IMR-90 (cell line): Measurements from ENCODE around the gene OSGIN1. TPM values are rescaled to one million over a fixed set of nuclear protein-coding genes. Genes with fewer than 3 reads are reported as not detected.

Experiments used
- ATAC-seq: fragments of 200-7000 bp; cut with Tn5 transposase; 2 replicates; pipeline ENCODE4 v1.9.1; 2020; ENCODE audit warnings: low read depth, mild to moderate bottlenecking, moderate library complexity
- BruUV-seq: library from RNA; stranded (reverse); fragments of 400-500 nt; replicated peaks from 2 replicates; lab custom pipeline; 2021; lab: Mats Ljungman, UMichigan
- CTCF ChIA-PET: fragments of 300-600 bp; formaldehyde crosslinking; extraction: SDS; loops from one replicate; lab custom pipeline; 2021; ENCODE audit warnings: antibody characterized with exemption; lab: Yijun Ruan, JAX
- POLR2A ChIA-PET: fragments of 300-600 bp; sonication (Branson Sonifier 250); formaldehyde crosslinking; loops from one replicate; lab custom pipeline; 2022; ENCODE audit warnings: antibody characterized with exemption; ENCODE audit not compliant: unreplicated experiment; lab: Charles Lee
- DNase-seq: peaks from one replicate; pipeline ENCODE4 v3.0.0; 2013
- H2AFZ ChIP-seq: replicated peaks from 2 replicates; pipeline ENCODE3; 2013; ENCODE audit warnings: low read length, mild to moderate bottlenecking; ENCODE audit not compliant: poor library complexity
- H2AK5ac ChIP-seq: 2 replicates; pipeline ENCODE4 v1.6.1; 2013; ENCODE audit warnings: low read depth, low read length, inconsistent platforms
- H2AK9ac ChIP-seq: replicated peaks from 2 replicates; pipeline ENCODE3; 2013; ENCODE audit warnings: mild to moderate bottlenecking, low read depth, low read length, moderate library complexity; ENCODE audit not compliant: poor library complexity
- H2BK120ac ChIP-seq: 2 replicates; pipeline ENCODE4 v1.6.1; 2013; ENCODE audit warnings: low read depth, low read length, inconsistent platforms
- H2BK15ac ChIP-seq: 3 replicates; pipeline ENCODE4 v1.6.1; 2013; ENCODE audit warnings: low read depth, low read length, inconsistent platforms
- H2BK20ac ChIP-seq: 2 replicates; pipeline ENCODE4 v1.6.1; 2013; ENCODE audit warnings: low read depth, mild to moderate bottlenecking, inconsistent platforms, low read length, moderate library complexity
- H2BK5ac ChIP-seq: 2 replicates; pipeline ENCODE4 v1.6.1; 2013; ENCODE audit warnings: mild to moderate bottlenecking, low read depth, low read length, inconsistent platforms; ENCODE audit not compliant: poor library complexity, severe bottlenecking
- H3K14ac ChIP-seq: replicated peaks from 2 replicates; pipeline ENCODE4 v1.6.1; 2013; ENCODE audit warnings: low read depth, low read length, inconsistent platforms
- H3K18ac ChIP-seq: 2 replicates; pipeline ENCODE4 v1.6.1; 2013; ENCODE audit warnings: low read depth, low read length, control low read depth
- H3K23ac ChIP-seq: 2 replicates; pipeline ENCODE4 v1.6.1; 2013; ENCODE audit warnings: low read depth, low read length, inconsistent platforms
- H3K27ac ChIP-seq: 2 replicates; pipeline ENCODE4 v1.5.1; 2013; ENCODE audit warnings: mild to moderate bottlenecking, control low read depth, low read length; ENCODE audit not compliant: insufficient read depth
- H3K27me3 ChIP-seq: 2 replicates; pipeline ENCODE4 v1.6.1; 2013; ENCODE audit warnings: low read length; ENCODE audit not compliant: control insufficient read depth, insufficient read depth
- H3K36me3 ChIP-seq: 2 replicates; pipeline ENCODE4 v1.6.1; 2013; ENCODE audit warnings: low read length, mixed read lengths; ENCODE audit not compliant: control insufficient read depth, insufficient read depth
- H3K4ac ChIP-seq: 2 replicates; pipeline ENCODE4 v1.6.1; 2013; ENCODE audit warnings: low read depth, low read length, inconsistent platforms
- H3K4me1 ChIP-seq: 2 replicates; pipeline ENCODE4 v1.6.1; 2013; ENCODE audit warnings: low read length, mixed read lengths; ENCODE audit not compliant: control insufficient read depth, insufficient read depth
- H3K4me2 ChIP-seq: 2 replicates; pipeline ENCODE4 v1.6.1; 2013; ENCODE audit warnings: low read depth, mild to moderate bottlenecking, control low read depth, low read length, moderate library complexity
- H3K4me3 ChIP-seq: 2 replicates; pipeline ENCODE4 v1.5.1; 2013; ENCODE audit warnings: low read depth, mild to moderate bottlenecking, control low read depth, low read length, moderate library complexity; ENCODE audit not compliant: insufficient read depth
- H3K56ac ChIP-seq: 2 replicates; pipeline ENCODE4 v1.6.1; 2013; ENCODE audit warnings: low read length, inconsistent platforms; ENCODE audit not compliant: insufficient read depth; ENCODE audit errors: extremely low read depth
- H3K79me1 ChIP-seq, 2 experiments: 2 replicates each; pipeline ENCODE4 v1.6.1; 2013; ENCODE audit warnings: low read length in 2 of 2, inconsistent platforms in 1 of 2, low read depth in 1 of 2
- H3K9ac ChIP-seq: 2 replicates; pipeline ENCODE4 v1.6.1; 2013; ENCODE audit warnings: low read depth, low read length, control low read depth
- H3K9me1 ChIP-seq: 2 replicates; pipeline ENCODE4 v1.6.1; 2013; ENCODE audit warnings: low read length, inconsistent platforms; ENCODE audit not compliant: insufficient read depth
- H3K9me3 ChIP-seq: 2 replicates; pipeline ENCODE4 v1.6.1; 2013; ENCODE audit warnings: low read length; ENCODE audit not compliant: control insufficient read depth, insufficient read depth
- H4K20me1 ChIP-seq: 2 replicates; pipeline ENCODE4 v1.6.1; 2013; ENCODE audit warnings: low read length, inconsistent platforms; ENCODE audit not compliant: insufficient read depth
- H4K5ac ChIP-seq: 2 replicates; pipeline ENCODE4 v1.6.1; 2013; ENCODE audit warnings: mild to moderate bottlenecking, low read depth, low read length, control low read depth
- H4K8ac ChIP-seq, 2 experiments: 2 replicates each; pipeline ENCODE4 v1.6.1; 2013; ENCODE audit warnings: low read depth in 2 of 2, low read length in 2 of 2, control low read depth in 1 of 2, inconsistent platforms in 1 of 2
- H4K91ac ChIP-seq: 2 replicates; pipeline ENCODE4 v1.6.1; 2013; ENCODE audit warnings: low read depth, low read length, inconsistent platforms; ENCODE audit not compliant: insufficient read depth
- BHLHE40 ChIP-seq: fragments of 150-350 bp; IDR thresholded peaks from 2 replicates; pipeline ENCODE4 v1.6.1; 2016; ENCODE audit warnings: mild to moderate bottlenecking, low read depth, low read length
- CEBPB ChIP-seq: IDR thresholded peaks from 2 replicates; pipeline ENCODE4 v1.6.1; 2012; ENCODE audit warnings: low read depth, low read length, improper control_type of control experiment
- FOS ChIP-seq: fragments of 150-350 bp; IDR thresholded peaks from 2 replicates; pipeline ENCODE4 v1.6.1; 2016; ENCODE audit warnings: low read depth, low read length
- MAZ ChIP-seq: IDR thresholded peaks from 2 replicates; pipeline ENCODE4 v1.6.1; 2012; ENCODE audit warnings: low read depth, mild to moderate bottlenecking, low read length, improper control_type of control experiment, moderate library complexity, borderline replicate concordance
- POLR2A ChIP-seq: IDR thresholded peaks from 2 replicates; pipeline ENCODE4 v1.6.1; 2012; ENCODE audit warnings: mild to moderate bottlenecking, low read depth, low read length
- RFX5 ChIP-seq: IDR thresholded peaks from 2 replicates; pipeline ENCODE4 v1.8.0; 2012; ENCODE audit warnings: low read depth, mild to moderate bottlenecking, low read length, moderate library complexity
- SMC3 ChIP-seq: fragments of 150-350 bp; IDR thresholded peaks from 2 replicates; pipeline ENCODE4 v1.6.1; 2016; ENCODE audit warnings: low read depth, mild to moderate bottlenecking, antibody characterized with exemption, low read length, moderate library complexity
- WGBS, 2 experiments: methylation state at CpG; one replicate each; pipeline versions ENCODE4 v1.1.5 to v1.1.7; 2013; ENCODE audit warnings: missing lambda C conversion rate in 2 of 2; ENCODE audit not compliant: insufficient read length in 1 of 2; ENCODE audit errors: extremely low coverage in 2 of 2; 5-methylcytosine and 5-hydroxymethylcytosine counted together
- dilution Hi-C: fragments of 300-500 bp; cut with HindIII; formaldehyde crosslinking; loops from one replicate; pipeline ENCODE4 v1.14.3; 2018; ENCODE audit warnings: low sequenced_read_pairs; ENCODE audit not compliant: unreplicated experiment
- in situ Hi-C: fragments of 300-500 bp; cut with MboI; formaldehyde crosslinking; loops from 3 replicates; pipeline ENCODE4 v1.14.3; 2019; ENCODE audit warnings: low sequenced_read_pairs, inconsistent platforms, mixed read lengths
- intact Hi-C: fragments of 100-400 bp; cut with micrococcal nuclease; formaldehyde crosslinking; loops from 2 replicates; pipeline ENCODE4 v1.10.0; 2022
- polyA plus RNA-seq, 3 experiments: library from polyadenylated mRNA; depleted of rRNA; stranded (reverse); fragments of >200 nt; gene quantifications; 2 replicates each; pipeline ENCODE4 v1.2.3, GENCODE V29; 2012; ENCODE audit warnings: low replicate concordance in 1 of 3
- total RNA-seq: library from RNA; depleted of rRNA; stranded (reverse); fragments of >200 nt; gene quantifications from 2 replicates; pipeline ENCODE4 v1.2.3, GENCODE V29; 2012
- TF ChIP-seq, protein P1 (sequence below): fragments of 150-350 bp; IDR thresholded peaks from 2 replicates; pipeline ENCODE4 v1.6.1; 2017; ENCODE audit warnings: mild to moderate bottlenecking, antibody characterized with exemption, low read length, low read depth

OSGIN1 gene
- total and polyA plus RNA-seq, 2 of the 4 experiments (the other 2 are of a cell fraction) = 0.90 to 6.4 TPM

DNA sequence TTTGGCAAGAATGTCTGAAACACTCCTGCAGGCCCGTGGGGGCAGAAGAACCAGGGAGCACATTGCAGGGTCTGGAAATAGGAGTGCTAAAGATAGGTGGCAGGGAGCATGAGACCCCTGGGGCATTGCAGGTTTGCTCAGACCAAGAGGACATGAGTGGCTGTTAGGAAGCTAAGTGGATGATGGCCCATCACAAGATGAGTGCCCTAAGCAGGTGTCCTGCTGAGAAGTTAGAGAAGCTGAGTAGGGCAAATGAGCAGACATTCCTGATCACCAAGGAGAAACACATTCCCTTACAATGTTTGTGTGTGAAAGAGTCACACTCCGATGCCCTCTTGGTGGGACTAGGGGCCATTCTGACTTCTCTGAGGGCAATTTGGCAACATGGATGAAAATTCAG, 44.2 kb upstream of the OSGIN1 start:
- Histone ChIP-seq H4K5ac (no peak overlapping the region), H2BK5ac (no peak overlapping the region), H2AK5ac (no peak overlapping the region), H4K20me1 (peaks cover 6% of the 10 kb centered on the region), H3K4ac (no peak overlapping the region), H3K27me3 (no peaks in the 10 kb centered on the region), H2BK20ac (no peak overlapping the region), H4K8ac (no peak overlapping the region), H3K4me1 (peaks cover 3% of the 10 kb centered on the region; the same call in 1 of the 2 replicates), H3K56ac (no peak overlapping the region), H2BK120ac (no peak overlapping the region), H3K4me3 (no peak overlapping the region), H2AFZ (no peak overlapping the region), H3K79me1 (peaks cover 3 to 8% of the 10 kb centered on the region in 2 experiments; a peak in 2 of 4 replicates), H3K18ac (no peak overlapping the region), H3K9ac (no peak overlapping the region), H3K9me1 (peaks cover 4% of the 10 kb centered on the region), H2BK15ac (no peak overlapping the region), H3K14ac (no peak overlapping the region), H2AK9ac (no peak overlapping the region), H3K4me2 (no peak overlapping the region), H3K36me3 (peaks cover 31% of the 10 kb centered on the region), H4K91ac (no peak overlapping the region), H3K9me3 (no peaks in the 10 kb centered on the region), H3K23ac (no peak overlapping the region), H3K27ac (no peak overlapping the region)
- WGBS, 2 experiments = no CpG with 5 or more reads among the region's 2 CpGs
- CTCF ChIA-PET = no interaction called here
- dilution Hi-C loops (no loop called here), intact Hi-C loops (no loop called here), in situ Hi-C loops (no loop called here)
- TF ChIP-seq CEBPB (no peak), SMC3 (no peak), BHLHE40 (no peak), POLR2A (no peak), FOS (no peak), RFX5 (no peak), MAZ (no peak)
- TF ChIP-seq, protein P1, sequence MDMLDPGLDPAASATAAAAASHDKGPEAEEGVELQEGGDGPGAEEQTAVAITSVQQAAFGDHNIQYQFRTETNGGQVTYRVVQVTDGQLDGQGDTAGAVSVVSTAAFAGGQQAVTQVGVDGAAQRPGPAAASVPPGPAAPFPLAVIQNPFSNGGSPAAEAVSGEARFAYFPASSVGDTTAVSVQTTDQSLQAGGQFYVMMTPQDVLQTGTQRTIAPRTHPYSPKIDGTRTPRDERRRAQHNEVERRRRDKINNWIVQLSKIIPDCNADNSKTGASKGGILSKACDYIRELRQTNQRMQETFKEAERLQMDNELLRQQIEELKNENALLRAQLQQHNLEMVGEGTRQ = no peak
- ATAC-seq (no peak), DNase-seq (no peak)
- BruUV-seq = no TSS peak
- POLR2A ChIA-PET = no interaction called here
